ENCODE measurements around the gene TEC. TPM values are rescaled to one million over a fixed set of nuclear protein-coding genes. Genes with fewer than 3 reads are reported as not detected.

Gene TEC
- total RNA-seq, 2 donors from 2014 or later, result 2.3 to 2.4 TPM

DNA sequence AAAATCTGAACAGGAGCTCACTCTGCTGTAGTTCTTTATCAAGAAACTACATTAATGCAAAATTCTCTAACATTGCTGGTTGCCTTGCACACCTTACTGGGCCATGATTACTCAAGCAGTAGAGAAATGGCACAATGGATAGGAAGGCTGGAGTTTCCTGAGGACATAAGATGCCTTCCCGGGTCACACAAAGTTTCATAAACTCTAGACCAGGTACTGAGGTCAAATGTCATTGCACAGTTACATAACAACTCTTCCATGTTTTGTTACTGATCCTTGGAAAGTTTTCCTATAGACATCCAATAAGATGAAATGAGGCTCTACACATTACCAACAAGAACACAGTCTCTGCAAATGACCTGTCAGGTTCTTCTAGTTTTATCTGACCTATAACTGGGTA is 9.9 kb downstream of the TEC start:
- no peak for ATAC-seq
- Mint-ChIP-seq H3K36me3 (ENCODE audit: low read depth) (no peaks in the 10 kb centered on the region), H3K4me3 (no peak overlapping the region), H3K4me1 (no peaks in the 10 kb centered on the region), H3K27me3 (peaks cover 17% of the 10 kb centered on the region), H3K27ac (no peak overlapping the region)
- no peaks in the 10 kb centered on the region for H3K9me3 ChIP-seq (ENCODE audit: control insufficient read depth, low read length, poor library complexity, severe bottlenecking)
- DNase-seq, result no peak

DNA sequence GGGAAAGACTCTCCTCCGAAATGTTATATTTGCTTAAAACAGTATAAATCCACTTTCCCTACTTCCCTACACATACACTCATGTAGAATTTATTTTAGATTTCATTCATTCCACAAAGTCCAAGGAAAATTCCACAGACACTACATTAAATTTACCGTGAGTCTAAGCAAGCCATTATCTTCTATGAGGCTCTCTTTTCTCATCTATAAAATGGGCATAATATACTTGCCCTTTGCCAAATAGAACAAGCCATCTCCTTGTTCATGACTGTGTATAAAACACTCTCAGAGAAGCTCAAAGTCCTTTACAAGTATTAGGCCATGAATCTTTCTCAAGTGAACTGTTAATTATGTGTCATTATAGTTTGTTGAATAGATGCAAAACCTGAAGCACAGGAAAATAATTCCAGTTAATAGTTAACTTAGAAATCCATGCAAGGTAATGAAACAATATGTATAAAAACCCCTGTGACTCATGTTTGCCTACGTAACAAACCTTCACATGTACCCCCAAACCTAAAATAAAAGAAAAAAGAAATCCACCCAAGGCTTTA is 10.7 kb downstream of the TEC start:
- Mint-ChIP-seq H3K4me1 (no peaks in the 10 kb centered on the region), H3K36me3 (ENCODE audit: low read depth) (peaks cover 3% of the 10 kb centered on the region), H3K27me3 (peaks cover 12% of the 10 kb centered on the region), H3K27ac (no peak overlapping the region), H3K4me3 (no peak overlapping the region)
- H3K9me3 ChIP-seq (ENCODE audit: control insufficient read depth, low read length, poor library complexity, severe bottlenecking), result no peaks in the 10 kb centered on the region
- ATAC-seq (no peak), DNase-seq (no peak)

- Mint-ChIP-seq H3K4me3 (no peak overlapping the region), H3K4me1 (peaks cover 5% of the 10 kb centered on the region), H3K36me3 (ENCODE audit: low read depth) (peaks cover 3% of the 10 kb centered on the region), H3K27ac (no peak overlapping the region), H3K27me3 (peaks cover 12% of the 10 kb centered on the region)
- DNase-seq (no peak), ATAC-seq (no peak)
- H3K9me3 ChIP-seq (ENCODE audit: control insufficient read depth, low read length, poor library complexity, severe bottlenecking), result no peaks in the 10 kb centered on the region
Measured at GRCh38 chr4:48255959-48256342, 13.7 kb downstream of the TEC start.

DNA sequence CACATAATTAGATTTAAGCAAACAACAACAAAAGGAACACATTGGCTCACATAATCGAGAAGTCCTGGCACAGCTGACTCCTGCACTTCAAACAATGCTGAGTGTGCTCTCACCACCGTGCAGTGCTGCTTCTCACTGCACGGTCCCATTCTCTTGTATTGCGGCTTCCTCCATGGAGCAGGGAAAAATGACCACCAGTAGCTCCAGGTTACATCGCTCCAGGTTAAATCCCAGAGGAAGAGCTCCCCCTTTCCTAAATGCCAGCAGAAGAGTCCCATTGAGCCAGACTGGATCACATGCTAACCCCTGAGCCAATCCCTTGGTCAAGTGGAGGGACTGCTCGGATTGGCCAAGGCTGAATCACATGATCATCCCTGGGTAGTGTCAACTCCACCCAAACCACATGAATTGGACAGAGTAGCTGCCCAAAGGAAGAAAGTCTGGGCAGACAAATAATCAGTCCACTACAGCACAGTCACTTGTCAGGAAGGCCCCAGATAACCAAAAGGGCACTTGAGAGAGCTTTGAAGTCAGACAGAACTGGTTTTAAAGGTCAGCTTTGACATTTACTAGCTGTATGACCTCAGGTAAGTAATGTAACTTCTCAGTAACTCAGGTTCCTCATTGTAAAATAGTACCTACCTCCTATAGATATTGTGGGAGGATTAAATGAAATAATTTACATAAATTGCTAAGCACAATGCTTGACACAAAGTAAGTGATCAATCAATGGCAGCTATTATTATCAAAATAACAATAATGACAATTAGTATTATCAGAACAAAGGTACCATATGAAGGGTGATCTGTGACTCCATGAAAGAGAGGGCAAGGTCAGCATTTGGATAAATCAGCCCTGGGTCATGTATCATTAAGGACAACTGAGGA is 14.3 kb downstream of the TEC start:
- DNase-seq, result no peak
- no peak for ATAC-seq

DNA sequence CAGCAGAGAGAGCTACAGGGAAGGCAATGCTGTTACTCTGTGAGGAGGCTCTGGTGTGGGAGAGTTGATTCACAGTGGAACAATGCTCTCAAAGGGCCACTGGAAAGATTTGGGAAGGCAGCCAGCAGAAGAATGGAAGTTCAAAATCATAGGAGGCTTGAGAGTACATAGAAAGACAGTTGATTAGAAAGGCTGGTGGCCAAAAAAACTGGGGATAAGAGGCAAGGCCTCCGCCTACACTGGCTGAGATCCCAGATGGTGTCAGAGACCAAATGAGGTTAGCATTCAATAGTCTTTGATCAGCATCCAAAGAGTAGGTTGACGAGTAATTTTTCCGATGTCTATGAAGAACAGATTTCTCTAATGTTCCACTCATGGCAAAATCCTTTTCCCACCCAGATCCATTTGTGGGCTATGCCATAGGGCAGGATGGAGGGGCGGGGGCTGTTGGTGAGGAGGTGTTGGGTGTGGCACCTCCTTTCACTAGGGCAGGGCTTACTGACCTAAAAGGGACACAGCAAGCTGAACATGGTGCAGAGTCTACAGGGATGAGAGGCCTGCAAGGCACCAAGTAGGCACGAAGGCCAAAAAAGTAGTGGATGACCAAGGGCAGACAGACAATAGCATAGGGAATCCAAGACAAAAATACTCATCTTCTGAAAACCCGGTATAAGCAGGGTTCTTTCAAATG is 15.1 kb downstream of the TEC start:
- Mint-ChIP-seq H3K27me3 (peaks cover 8% of the 10 kb centered on the region), H3K4me1 (peaks cover 7% of the 10 kb centered on the region), H3K4me3 (no peak overlapping the region), H3K36me3 (ENCODE audit: low read depth) (peaks cover 3% of the 10 kb centered on the region), H3K27ac (no peak overlapping the region)
- DNase-seq (no peak), ATAC-seq (no peak)
- no peaks in the 10 kb centered on the region for H3K9me3 ChIP-seq (ENCODE audit: control insufficient read depth, low read length, poor library complexity, severe bottlenecking)

More for the DNA sequence above, 14.3 kb downstream of the TEC start:
- no peaks in the 10 kb centered on the region for H3K9me3 ChIP-seq (ENCODE audit: control insufficient read depth, low read length, poor library complexity, severe bottlenecking)
- H3K4me1 Mint-ChIP-seq, result peaks cover 7% of the 10 kb centered on the region
- H3K27me3 Mint-ChIP-seq, result peaks cover 12% of the 10 kb centered on the region
- H3K4me3 Mint-ChIP-seq, result no peak overlapping the region
- peaks cover 3% of the 10 kb centered on the region for H3K36me3 Mint-ChIP-seq (ENCODE audit: low read depth)
- no peak overlapping the region for H3K27ac Mint-ChIP-seq

- no peak overlapping the region for H3K27ac Mint-ChIP-seq
- no peaks in the 10 kb centered on the region for H3K9me3 ChIP-seq (ENCODE audit: control insufficient read depth, low read length, poor library complexity, severe bottlenecking)
Measured at GRCh38 chr4:48252313-48252712, 17.3 kb downstream of the TEC start.

GRCh38 chr4:48250980-48251379 is 18.7 kb downstream of the TEC start:
- no peak overlapping the region for H3K4me3 Mint-ChIP-seq

More at GRCh38 chr4:48252313-48252712, 17.3 kb downstream of the TEC start:
- no peaks in the 10 kb centered on the region for H3K27me3 Mint-ChIP-seq
- H3K4me3 Mint-ChIP-seq, result no peak overlapping the region
- H3K4me1 Mint-ChIP-seq, result peaks cover 7% of the 10 kb centered on the region
- ATAC-seq, result no peak
- DNase-seq, result no peak
- H3K36me3 Mint-ChIP-seq (ENCODE audit: low read depth), result peaks cover 3% of the 10 kb centered on the region

GRCh38 chr4:48250343-48250742 is 19.3 kb downstream of the TEC start:
- H3K27ac Mint-ChIP-seq, result peak overlapping the region; percentile 1
- no peak overlapping the region for H3K4me3 Mint-ChIP-seq

More at GRCh38 chr4:48250980-48251379, 18.7 kb downstream of the TEC start:
- Mint-ChIP-seq H3K4me1 (peaks cover 7% of the 10 kb centered on the region), H3K36me3 (ENCODE audit: low read depth) (peaks cover 3% of the 10 kb centered on the region), H3K27me3 (no peaks in the 10 kb centered on the region), H3K27ac (peak overlapping the region; percentile 1)
- no peaks in the 10 kb centered on the region for H3K9me3 ChIP-seq (ENCODE audit: control insufficient read depth, low read length, poor library complexity, severe bottlenecking)
- no peak for DNase-seq
- no peak for ATAC-seq

GRCh38 chr4:48249378-48249777 is 20.3 kb downstream of the TEC start:
- H3K4me1 Mint-ChIP-seq, result peaks cover 7% of the 10 kb centered on the region
- peaks cover 3% of the 10 kb centered on the region for H3K36me3 Mint-ChIP-seq (ENCODE audit: low read depth)
- H3K4me3 Mint-ChIP-seq, result no peak overlapping the region
- no peaks in the 10 kb centered on the region for H3K9me3 ChIP-seq (ENCODE audit: control insufficient read depth, low read length, poor library complexity, severe bottlenecking)
- ATAC-seq, result no peak
- DNase-seq, result no peak
- H3K27me3 Mint-ChIP-seq, result no peaks in the 10 kb centered on the region
- H3K27ac Mint-ChIP-seq, result no peak overlapping the region

More at GRCh38 chr4:48250343-48250742, 19.3 kb downstream of the TEC start:
- H3K36me3 Mint-ChIP-seq (ENCODE audit: low read depth), result peaks cover 3% of the 10 kb centered on the region
- H3K9me3 ChIP-seq (ENCODE audit: control insufficient read depth, low read length, poor library complexity, severe bottlenecking), result no peaks in the 10 kb centered on the region
- DNase-seq (no peak), ATAC-seq (no peak)
- peaks cover 7% of the 10 kb centered on the region for H3K4me1 Mint-ChIP-seq
- H3K27me3 Mint-ChIP-seq, result no peaks in the 10 kb centered on the region

GRCh38 chr4:48248559-48248953 is 21.1 kb downstream of the TEC start:
- peaks cover 7% of the 10 kb centered on the region for H3K4me1 Mint-ChIP-seq

DNA sequence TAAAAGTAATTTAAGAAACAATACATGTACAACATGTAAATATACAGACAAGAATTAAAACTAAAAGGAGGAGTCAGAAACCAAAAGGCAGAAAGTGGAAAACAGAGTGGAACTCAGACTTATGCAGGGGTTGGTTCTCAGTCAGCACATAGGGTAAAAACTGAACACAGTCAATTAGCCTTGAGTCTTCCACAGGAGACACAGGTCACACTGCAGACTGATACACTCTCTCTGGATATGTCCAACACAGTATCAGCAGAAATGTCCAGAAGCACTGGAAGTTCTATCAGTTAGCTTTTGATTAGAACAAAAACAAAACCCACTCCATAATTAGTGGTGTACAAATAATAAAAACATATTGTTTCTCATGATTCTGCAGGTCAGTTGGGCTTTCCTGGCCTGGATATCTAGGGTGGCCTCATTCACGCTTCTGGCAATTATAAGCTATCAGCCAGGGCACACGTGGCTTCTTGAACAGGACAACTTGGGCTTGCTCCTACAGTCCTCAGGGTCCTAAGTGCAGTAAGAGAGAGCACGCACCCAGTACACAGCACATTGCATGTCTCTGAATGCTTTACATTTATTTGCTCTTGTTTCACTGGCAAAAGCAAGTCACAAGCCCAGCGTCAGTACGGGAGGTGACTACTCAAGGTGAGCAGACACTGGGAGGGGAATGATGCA is 21.6 kb downstream of the TEC start:
- H3K27me3 Mint-ChIP-seq, result no peaks in the 10 kb centered on the region
- H3K27ac Mint-ChIP-seq, result no peak overlapping the region
- ATAC-seq, result no peak

More at GRCh38 chr4:48248559-48248953, 21.1 kb downstream of the TEC start:
- Mint-ChIP-seq H3K4me3 (no peak overlapping the region), H3K36me3 (ENCODE audit: low read depth) (no peaks in the 10 kb centered on the region), H3K27me3 (no peaks in the 10 kb centered on the region), H3K27ac (no peak overlapping the region)
- ATAC-seq (no peak), DNase-seq (no peak)
- no peaks in the 10 kb centered on the region for H3K9me3 ChIP-seq (ENCODE audit: control insufficient read depth, low read length, poor library complexity, severe bottlenecking)

GRCh38 chr4:48247142-48247877 is 22.3 kb downstream of the TEC start:
- Mint-ChIP-seq H3K36me3 (ENCODE audit: low read depth) (no peaks in the 10 kb centered on the region), H3K4me3 (no peak overlapping the region), H3K27me3 (no peaks in the 10 kb centered on the region), H3K4me1 (peaks cover 7% of the 10 kb centered on the region), H3K27ac (no peak overlapping the region)
- ATAC-seq (no peak), DNase-seq (no peak)
- no peaks in the 10 kb centered on the region for H3K9me3 ChIP-seq (ENCODE audit: control insufficient read depth, low read length, poor library complexity, severe bottlenecking)

More for the DNA sequence above, 21.6 kb downstream of the TEC start:
- H3K9me3 ChIP-seq (ENCODE audit: control insufficient read depth, low read length, poor library complexity, severe bottlenecking), result no peaks in the 10 kb centered on the region
- no peak for DNase-seq
- Mint-ChIP-seq H3K4me1 (peaks cover 7% of the 10 kb centered on the region), H3K36me3 (ENCODE audit: low read depth) (no peaks in the 10 kb centered on the region), H3K4me3 (no peak overlapping the region)
